ENCODE data around the gene TNKS2. TPM values are rescaled to one million over a fixed set of nuclear protein-coding genes. Genes with fewer than 3 reads are reported as not detected.

The TNKS2 gene
- total and polyA plus RNA-seq, 2 donors (not counting 1 experiment from before 2014, with no cell fraction given) = 17.5 to 45.8 TPM

DNA sequence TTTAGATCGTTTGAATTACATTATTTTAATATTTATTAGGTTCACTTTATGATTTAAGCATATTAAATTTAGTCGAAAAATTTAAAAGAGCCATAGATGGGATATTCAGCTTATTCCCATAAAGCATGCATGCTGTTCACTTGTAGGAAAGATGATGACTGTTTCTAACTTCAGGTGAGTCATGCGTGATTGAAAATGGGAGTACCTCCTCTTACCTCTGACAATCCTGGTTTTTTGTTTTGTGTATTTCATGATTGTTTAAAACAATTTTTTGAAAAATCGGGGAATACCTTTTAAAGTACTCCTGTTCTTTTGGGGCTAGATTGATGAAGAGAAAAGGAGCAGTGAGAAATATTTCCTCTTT lies 1.4 kb downstream of the TNKS2 start:
- Mint-ChIP-seq H3K27me3 (no peaks in the 10 kb centered on the region), H3K4me1 (peaks cover 74% of the 10 kb centered on the region), H3K9me3 (ENCODE audit: insufficient read depth) (no peaks in the 10 kb centered on the region), H3K27ac (peak overlapping the region; percentile 99), H3K4me3 (peak overlapping the region; percentile 96)
- no peak for ATAC-seq (ENCODE audit: low read depth)
- Histone ChIP-seq H3K4me3 (ENCODE audit: control extremely low read depth in 1 of 5, extremely low read depth in 1 of 5, insufficient read depth in 1 of 5, low read depth in 2 of 5, low read length in 4 of 5) (peak overlapping the region; percentile 77 to 88 (median 83)), H3K36me3 (replicated peaks in 1 of 2; ENCODE audit: control extremely low read depth in 1 of 2, control insufficient read depth in 1 of 2, extremely low read depth in 1 of 2, insufficient read depth in 2 of 2, low read length in 1 of 2) (peaks cover 10 to 24% of the 10 kb centered on the region in 2 experiments), H3K27me3 (replicated peaks in 1 of 4; ENCODE audit: control extremely low read depth in 1 of 4, control insufficient read depth in 3 of 4, insufficient read depth in 4 of 4, low read length in 3 of 4) (no peaks in the 10 kb centered on the region), H3K27ac (ENCODE audit: low read length in 2 of 2) (peak overlapping the region; percentile 91 to 97), H3K9me3 (ENCODE audit: control extremely low read depth in 1 of 3, control insufficient read depth in 2 of 3, insufficient read depth in 1 of 3, low read length in 2 of 3) (no peaks in the 10 kb centered on the region), H3K4me1 (ENCODE audit: control insufficient read depth in 2 of 2, insufficient read depth in 2 of 2, low read length in 2 of 2) (peaks cover 40 to 44% of the 10 kb centered on the region in 2 donors), H4K20me1 (ENCODE audit: control insufficient read depth, insufficient read depth, low read length, poor library complexity, severe bottlenecking) (peaks cover 50% of the 10 kb centered on the region), H3K79me2 (ENCODE audit: control insufficient read depth, insufficient read depth, low read length) (peaks cover 67% of the 10 kb centered on the region), H3K4me2 (replicated peaks; ENCODE audit: low read depth, low read length, poor library complexity, severe bottlenecking) (peak overlapping the region; percentile 90), H3K9ac (ENCODE audit: low read length) (peak overlapping the region; percentile 93), H2AFZ (ENCODE audit: insufficient read depth, low read depth, low read length, poor library complexity, severe bottlenecking) (no peak overlapping the region)
- no CpG with 5 or more reads among the region's 4 CpGs for WGBS (ENCODE audit: insufficient coverage)
- ChIA-PET POLR2A (no interaction called here), CTCF (interaction anchor here (5.5 to 5.8 kb wide), 2 partner anchors 40 to 113 kb away, joined by 32 to 34 read pairs; no protein-coding TSS in a partner anchor)
- intact Hi-C loops (cut with micrococcal nuclease) = loop anchor here (2.0 to 5.0 kb wide), 7 partner anchors 13 to 1903 kb away; partner anchors contain the start of genes FRA10AC1, IDE, KIF11 and RPP30
- DNase-seq = no peak
- TF ChIP-seq CTCF (IDR thresholded peaks at IDR 0.05) (no peak), EZH2 (IDR thresholded peaks at IDR 0.05; ENCODE audit: borderline replicate concordance, insufficient read depth, low read depth, low read length, poor library complexity, severe bottlenecking) (no peak)

GRCh38 chr10:91800182-91800581 lies 2.0 kb downstream of the TNKS2 start:
- Histone ChIP-seq H3K9ac (ENCODE audit: low read length) (peak overlapping the region; percentile 93), H3K27me3 (replicated peaks in 1 of 4; ENCODE audit: control extremely low read depth in 1 of 4, control insufficient read depth in 3 of 4, insufficient read depth in 4 of 4, low read length in 3 of 4) (no peaks in the 10 kb centered on the region), H3K27ac (ENCODE audit: low read length in 2 of 2) (peak overlapping the region; percentile 91 to 97), H4K20me1 (ENCODE audit: control insufficient read depth, insufficient read depth, low read length, poor library complexity, severe bottlenecking) (peaks cover 56% of the 10 kb centered on the region), H3K4me3 (ENCODE audit: control extremely low read depth in 1 of 5, extremely low read depth in 1 of 5, insufficient read depth in 1 of 5, low read depth in 2 of 5, low read length in 4 of 5) (peak overlapping the region in 1 of 5 experiments; percentile 77), H2AFZ (ENCODE audit: insufficient read depth, low read depth, low read length, poor library complexity, severe bottlenecking) (no peak overlapping the region), H3K4me2 (replicated peaks; ENCODE audit: low read depth, low read length, poor library complexity, severe bottlenecking) (peak overlapping the region; percentile 90), H3K36me3 (replicated peaks in 1 of 2; ENCODE audit: control extremely low read depth in 1 of 2, control insufficient read depth in 1 of 2, extremely low read depth in 1 of 2, insufficient read depth in 2 of 2, low read length in 1 of 2) (peaks cover 12 to 28% of the 10 kb centered on the region in 2 experiments), H3K4me1 (ENCODE audit: control insufficient read depth in 2 of 2, insufficient read depth in 2 of 2, low read length in 2 of 2) (peaks cover 40 to 44% of the 10 kb centered on the region in 2 donors), H3K9me3 (ENCODE audit: control extremely low read depth in 1 of 3, control insufficient read depth in 2 of 3, insufficient read depth in 1 of 3, low read length in 2 of 3) (no peaks in the 10 kb centered on the region), H3K79me2 (ENCODE audit: control insufficient read depth, insufficient read depth, low read length) (peaks cover 72% of the 10 kb centered on the region)
- no CpG with 5 or more reads among the region's 5 CpGs for WGBS (ENCODE audit: insufficient coverage)
- intact Hi-C loops (cut with micrococcal nuclease) = no loop called here
- Mint-ChIP-seq H3K4me1 (peaks cover 74% of the 10 kb centered on the region), H3K4me3 (peak overlapping the region; percentile 96), H3K27ac (peak overlapping the region; percentile 61), H3K27me3 (no peaks in the 10 kb centered on the region), H3K9me3 (ENCODE audit: insufficient read depth) (no peaks in the 10 kb centered on the region)
- ATAC-seq (ENCODE audit: low read depth) = no peak
- DNase-seq = no peak
- ChIA-PET POLR2A (no interaction called here), CTCF (interaction anchor here (5.5 to 5.8 kb wide), 2 partner anchors 41 to 113 kb away, joined by 32 to 34 read pairs; no protein-coding TSS in a partner anchor)
- TF ChIP-seq EZH2 (IDR thresholded peaks at IDR 0.05; ENCODE audit: borderline replicate concordance, insufficient read depth, low read depth, low read length, poor library complexity, severe bottlenecking) (no peak), CTCF (IDR thresholded peaks at IDR 0.05) (no peak)

All from B cell (primary cell).